ENCODE results near the gene LRR1. TPM values are rescaled to one million over a fixed set of nuclear protein-coding genes. Genes with fewer than 3 reads are reported as not detected.

The LRR1 gene
- total RNA-seq, 4 donors from 2014 or later: 6.4 to 9.2 (median 8.6) TPM

DNA sequence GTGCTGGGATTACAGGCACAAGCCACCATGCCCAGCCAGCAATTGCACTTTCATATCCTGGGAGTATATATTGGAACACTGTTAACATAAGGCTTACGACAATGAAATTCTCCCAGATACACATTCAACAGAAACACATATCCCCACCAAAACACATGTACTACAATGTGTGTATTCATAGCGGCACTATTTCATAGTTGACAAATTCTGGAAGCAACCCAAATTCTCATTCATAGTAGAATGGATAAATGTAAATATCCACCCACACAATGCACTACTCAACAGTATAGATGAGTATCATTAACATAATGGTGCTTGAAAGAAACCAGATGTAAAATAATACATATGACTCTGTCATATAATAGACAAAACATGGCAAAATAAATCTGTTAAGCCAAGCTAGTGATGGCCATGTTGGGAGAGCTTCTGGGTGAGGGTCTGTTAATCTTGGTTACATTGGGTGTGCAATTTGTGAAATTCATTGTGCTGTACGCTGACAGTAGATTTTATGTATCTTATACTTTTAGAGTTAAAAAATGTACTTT is 38.9 kb downstream of the LRR1 start:
- no peaks in the 10 kb centered on the region for H3K9me3 ChIP-seq
- DNase-seq (ENCODE audit: low spot score in 2 of 2): no peak
- WGBS: 79% methylated on average over 3 of the region's 3 CpGs
- H3K27me3 ChIP-seq: no peaks in the 10 kb centered on the region
- peaks cover 25% of the 10 kb centered on the region for H3K4me1 ChIP-seq
- no peaks in the 10 kb centered on the region for H3K36me3 ChIP-seq
- no peak overlapping the region for H3K27ac ChIP-seq
- H3K4me3 ChIP-seq: no peak overlapping the region
- TF ChIP-seq, protein P1, sequence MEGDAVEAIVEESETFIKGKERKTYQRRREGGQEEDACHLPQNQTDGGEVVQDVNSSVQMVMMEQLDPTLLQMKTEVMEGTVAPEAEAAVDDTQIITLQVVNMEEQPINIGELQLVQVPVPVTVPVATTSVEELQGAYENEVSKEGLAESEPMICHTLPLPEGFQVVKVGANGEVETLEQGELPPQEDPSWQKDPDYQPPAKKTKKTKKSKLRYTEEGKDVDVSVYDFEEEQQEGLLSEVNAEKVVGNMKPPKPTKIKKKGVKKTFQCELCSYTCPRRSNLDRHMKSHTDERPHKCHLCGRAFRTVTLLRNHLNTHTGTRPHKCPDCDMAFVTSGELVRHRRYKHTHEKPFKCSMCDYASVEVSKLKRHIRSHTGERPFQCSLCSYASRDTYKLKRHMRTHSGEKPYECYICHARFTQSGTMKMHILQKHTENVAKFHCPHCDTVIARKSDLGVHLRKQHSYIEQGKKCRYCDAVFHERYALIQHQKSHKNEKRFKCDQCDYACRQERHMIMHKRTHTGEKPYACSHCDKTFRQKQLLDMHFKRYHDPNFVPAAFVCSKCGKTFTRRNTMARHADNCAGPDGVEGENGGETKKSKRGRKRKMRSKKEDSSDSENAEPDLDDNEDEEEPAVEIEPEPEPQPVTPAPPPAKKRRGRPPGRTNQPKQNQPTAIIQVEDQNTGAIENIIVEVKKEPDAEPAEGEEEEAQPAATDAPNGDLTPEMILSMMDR (IDR thresholded peaks at IDR 0.05): no peak
- TF ChIP-seq EP300 (IDR thresholded peaks at IDR 0.05): no peak
- no peak for TF ChIP-seq POLR2A (IDR thresholded peaks at IDR 0.05)
- TF ChIP-seq POLR2AphosphoS5 (IDR thresholded peaks at IDR 0.05): no peak

DNA sequence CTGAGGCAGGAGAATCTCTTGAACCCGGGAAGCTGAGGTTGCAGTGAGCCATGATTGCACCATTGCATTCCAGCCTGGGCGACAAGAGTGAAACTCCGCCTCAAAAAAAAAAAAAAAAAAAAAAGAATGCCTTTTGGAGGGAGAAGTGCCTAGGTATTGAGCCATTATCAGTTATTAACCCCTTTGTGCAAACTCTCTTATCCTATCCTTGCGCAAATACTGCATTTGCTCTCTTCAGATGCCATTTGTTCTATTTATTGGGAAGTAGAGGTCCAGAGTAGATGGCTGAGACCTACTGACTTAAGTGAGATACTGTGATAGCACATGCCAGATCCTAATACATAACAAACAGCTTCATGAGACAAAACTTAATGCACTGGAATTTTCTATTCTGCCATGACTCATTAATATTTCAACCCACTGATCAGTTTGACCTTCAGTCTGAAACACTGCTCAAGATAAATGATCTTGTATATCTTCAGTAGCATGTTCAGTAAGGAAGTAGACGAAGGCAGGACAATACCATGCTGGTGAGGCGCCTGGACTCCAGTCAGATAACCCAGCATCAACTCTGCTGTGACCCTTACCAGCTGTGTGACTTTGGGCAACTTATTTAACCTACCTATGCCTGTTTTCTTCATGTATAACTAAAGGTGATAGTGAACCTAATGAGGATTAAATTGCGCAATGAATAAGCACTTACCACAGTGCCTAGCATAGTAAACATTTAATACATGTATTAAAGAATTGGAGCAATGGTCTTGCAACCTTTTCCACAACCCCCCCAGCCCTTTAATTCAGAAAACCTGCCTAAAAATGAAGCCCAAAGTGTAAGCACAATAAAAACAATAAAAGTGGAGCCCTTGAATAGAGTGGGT is 42.0 kb downstream of the LRR1 start:
- no peak for TF ChIP-seq POLR2A (IDR thresholded peaks at IDR 0.05)
- TF ChIP-seq POLR2AphosphoS5 (IDR thresholded peaks at IDR 0.05): no peak
- no peak for TF ChIP-seq EP300 (IDR thresholded peaks at IDR 0.05)
- TF ChIP-seq, protein P1 (IDR thresholded peaks at IDR 0.05): no peak
- Histone ChIP-seq H3K27me3 (no peaks in the 10 kb centered on the region), H3K9me3 (no peaks in the 10 kb centered on the region), H3K4me3 (no peak overlapping the region), H3K36me3 (no peaks in the 10 kb centered on the region), H3K27ac (no peak overlapping the region), H3K4me1 (peaks cover 17% of the 10 kb centered on the region)
- DNase-seq (ENCODE audit: low spot score in 2 of 2): no peak
- 89% methylated on average over 7 of the region's 7 CpGs for WGBS

DNA sequence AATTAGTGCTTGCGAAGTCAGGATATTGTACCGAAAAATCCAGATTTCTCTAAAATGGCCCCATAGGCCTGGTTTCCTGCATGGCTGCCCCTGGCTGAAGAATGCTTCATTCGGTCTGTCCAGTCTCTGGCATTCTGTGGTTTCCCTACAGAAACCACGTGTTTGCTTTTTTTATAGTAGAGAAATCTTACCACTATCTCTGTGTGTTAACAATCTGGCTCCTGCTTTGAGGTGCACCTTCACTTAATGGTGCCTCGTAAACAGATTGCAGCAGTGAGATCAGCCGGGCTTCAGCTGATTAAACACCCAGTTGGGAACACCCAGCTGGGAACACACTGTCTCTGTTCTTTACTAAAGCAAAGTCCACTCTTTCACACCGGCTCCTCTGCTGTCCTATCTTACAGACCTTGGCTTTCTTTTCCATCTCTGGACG is 43.0 kb downstream of the LRR1 start:
- H3K27ac ChIP-seq: no peak overlapping the region
- no peak for DNase-seq (ENCODE audit: low spot score in 2 of 2)
- no peaks in the 10 kb centered on the region for H3K36me3 ChIP-seq
- TF ChIP-seq POLR2AphosphoS5 (IDR thresholded peaks at IDR 0.05): no peak
- TF ChIP-seq, protein P1 (IDR thresholded peaks at IDR 0.05): no peak
- no peak for TF ChIP-seq EP300 (IDR thresholded peaks at IDR 0.05)
- peaks cover 11% of the 10 kb centered on the region for H3K4me1 ChIP-seq
- H3K27me3 ChIP-seq: no peaks in the 10 kb centered on the region
- no peak overlapping the region for H3K4me3 ChIP-seq
- WGBS: 76% methylated on average over 8 of the region's 8 CpGs
- H3K9me3 ChIP-seq: no peaks in the 10 kb centered on the region

DNA sequence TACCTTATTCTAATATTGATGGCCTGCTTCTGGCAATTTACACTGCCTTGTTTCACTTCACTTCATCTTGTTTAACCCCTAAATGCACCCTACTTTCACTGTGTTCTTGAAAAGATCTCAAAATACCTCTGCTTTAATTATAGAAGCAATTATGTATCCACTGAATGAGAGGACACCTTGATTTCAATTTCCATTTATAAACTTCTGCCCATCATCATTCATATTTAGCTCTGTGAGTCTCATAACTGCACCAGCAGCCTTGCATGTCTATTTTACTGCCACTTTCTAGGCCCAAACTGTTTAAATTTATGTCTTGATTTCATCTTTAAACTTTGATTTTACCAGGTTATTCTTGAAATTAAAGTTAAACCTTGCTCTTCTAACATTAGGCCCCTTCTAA is 43.4 kb downstream of the LRR1 start:
- Histone ChIP-seq H3K4me1 (peaks cover 10% of the 10 kb centered on the region), H3K4me3 (no peak overlapping the region), H3K9me3 (no peaks in the 10 kb centered on the region), H3K36me3 (no peaks in the 10 kb centered on the region), H3K27me3 (no peaks in the 10 kb centered on the region), H3K27ac (no peak overlapping the region)
- no peak for TF ChIP-seq EP300 (IDR thresholded peaks at IDR 0.05)
- TF ChIP-seq, protein P1 (IDR thresholded peaks at IDR 0.05): no peak
- TF ChIP-seq POLR2A (IDR thresholded peaks at IDR 0.05): no peak
- no peak for TF ChIP-seq POLR2AphosphoS5 (IDR thresholded peaks at IDR 0.05)
- no peak for DNase-seq (ENCODE audit: low spot score in 2 of 2)

DNA sequence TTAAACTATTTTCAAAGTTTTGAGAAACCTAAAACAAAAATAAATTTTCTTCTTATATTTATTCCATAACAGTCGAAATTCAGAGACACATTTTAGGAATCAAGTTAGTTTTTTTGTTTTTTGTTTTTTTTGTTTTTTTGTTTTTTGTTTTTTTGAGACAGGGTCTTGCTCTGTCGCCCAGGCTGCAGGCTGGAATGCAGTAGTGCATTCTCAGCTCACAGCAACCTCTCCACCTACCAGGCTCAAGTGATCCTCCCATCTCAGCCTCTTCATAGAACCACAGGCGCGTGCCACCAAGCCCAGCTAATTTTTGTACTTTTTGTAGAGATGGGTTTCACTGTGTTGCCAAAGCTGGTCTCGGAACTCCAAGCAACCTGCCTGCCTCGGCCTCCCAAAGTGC is 54.8 kb downstream of the LRR1 start:
- TF ChIP-seq POLR2A (IDR thresholded peaks at IDR 0.05) (no peak), POLR2AphosphoS5 (IDR thresholded peaks at IDR 0.05) (no peak), EP300 (IDR thresholded peaks at IDR 0.05) (no peak)
- Histone ChIP-seq H3K36me3 (peaks cover 3% of the 10 kb centered on the region), H3K4me3 (no peak overlapping the region), H3K27ac (no peak overlapping the region), H3K27me3 (no peaks in the 10 kb centered on the region), H3K9me3 (no peaks in the 10 kb centered on the region), H3K4me1 (no peaks in the 10 kb centered on the region)
- 96% methylated on average over 6 of the region's 6 CpGs for WGBS
- DNase-seq (ENCODE audit: low spot score in 2 of 2): no peak

Measured in suprapubic skin (tissue), 4 donors.